GM12865 (cell line): ENCODE results near the gene CENPV.

Experiments used
- DNase-seq: peaks from one replicate; pipeline ENCODE4 v3.0.0; 2010; ENCODE audit warnings: low read depth
- H3K4me3 ChIP-seq: 2 replicates; pipeline ENCODE4 v1.5.1; 2011; ENCODE audit warnings: mild to moderate bottlenecking, low read depth, low read length, control low read depth
- CTCF ChIP-seq: IDR thresholded peaks from 2 replicates; pipeline ENCODE4 v1.5.1; 2011; ENCODE audit warnings: low read length, control low read depth, low read depth, inconsistent platforms; ENCODE audit not compliant: insufficient read depth; ENCODE audit errors: missing control alignments

CENPV gene

GRCh38 chr17:16327018-16327417, 26.3 kb downstream of the CENPV start:
- TF ChIP-seq CTCF, result no peak
- no peak overlapping the region for H3K4me3 ChIP-seq
- DNase-seq, result no peak

- peak; percentile 27 for DNase-seq
- H3K4me3 ChIP-seq, result no peak overlapping the region
- no peak for TF ChIP-seq CTCF
Measured at GRCh38 chr17:16325964-16326363, 27.3 kb downstream of the CENPV start.

DNA sequence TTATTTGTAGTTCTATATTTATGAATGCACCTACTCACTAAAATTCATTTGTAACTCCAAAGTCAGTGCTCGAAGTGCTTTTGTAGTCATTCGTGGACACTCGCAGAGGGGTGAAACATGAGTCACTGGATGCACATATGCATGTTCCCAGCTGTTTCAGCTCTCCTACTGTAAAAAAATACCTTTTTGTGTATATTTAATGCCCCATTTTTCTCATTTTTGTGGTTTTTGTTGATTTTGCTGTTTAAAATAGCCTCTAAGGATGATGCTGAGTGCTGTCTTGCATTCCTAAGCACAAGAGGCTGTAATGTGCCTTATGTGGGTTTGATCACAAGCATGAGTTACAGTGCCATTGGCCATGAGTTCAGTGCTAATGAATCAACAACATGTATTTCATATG, 30.6 kb downstream of the CENPV start:
- no peak for DNase-seq
- TF ChIP-seq CTCF, result no peak
- no peak overlapping the region for H3K4me3 ChIP-seq

DNA sequence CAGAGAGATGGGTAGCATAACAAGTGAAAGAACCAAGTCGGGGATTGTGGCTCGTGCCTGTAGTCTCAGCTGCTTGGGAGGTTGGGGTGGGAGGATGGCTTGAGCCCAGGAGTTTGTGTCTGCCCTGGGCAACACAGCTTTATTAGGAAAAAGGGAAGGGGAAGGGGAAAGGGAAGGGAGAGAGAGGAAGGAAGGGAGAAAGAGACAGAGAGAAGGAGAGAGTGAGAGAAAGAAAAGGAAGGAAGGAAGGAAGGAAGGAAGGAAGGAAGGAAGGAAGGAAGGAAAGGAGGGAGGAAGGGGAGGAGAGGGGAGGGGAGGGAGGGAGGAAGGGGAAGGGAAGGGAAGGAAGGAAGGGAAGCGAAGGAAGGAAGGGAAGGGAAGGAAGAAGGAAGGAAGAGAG, 33.3 kb downstream of the CENPV start:
- no peak for DNase-seq
- H3K4me3 ChIP-seq, result no peak overlapping the region
- TF ChIP-seq CTCF, result no peak

- no peak overlapping the region for H3K4me3 ChIP-seq
- no peak for TF ChIP-seq CTCF
- no peak for DNase-seq
Measured at GRCh38 chr17:16314859-16315258, 38.4 kb downstream of the CENPV start.

GRCh38 chr17:16314189-16314588, 39.1 kb downstream of the CENPV start:
- no peak overlapping the region for H3K4me3 ChIP-seq
- DNase-seq, result no peak
- TF ChIP-seq CTCF, result no peak
